HepG2 (cell line): Measurements from ENCODE around the gene ARHGAP45. TPM values are rescaled to one million over a fixed set of nuclear protein-coding genes. Genes with fewer than 3 reads are reported as not detected.

Experiments
- CREBL2 ChIP-seq: sonication (generic); formaldehyde crosslinking; IDR thresholded peaks from 2 replicates; pipeline ENCODE4 v1.8.1; 2023; ENCODE audit warnings: missing genetic modification reagents, mild to moderate bottlenecking, borderline replicate concordance
- EED ChIP-seq: sonication (generic); formaldehyde crosslinking; IDR thresholded peaks from 2 replicates; pipeline ENCODE4 v1.5.0; 2020; ENCODE audit warnings: mild to moderate bottlenecking, missing genetic modification reagents
- ESRRA ChIP-seq: sonication (generic); formaldehyde crosslinking; IDR thresholded peaks from 2 replicates; pipeline ENCODE4 v1.5.1; 2020; ENCODE audit warnings: mild to moderate bottlenecking, low read depth, missing genetic modification reagents
- ETV6 ChIP-seq: sonication (generic); formaldehyde crosslinking; conservative IDR thresholded peaks from 2 replicates; pipeline ENCODE4 v1.4.0; 2020; ENCODE audit warnings: missing genetic modification reagents
- NCOA2 ChIP-seq: sonication (generic); formaldehyde crosslinking; IDR thresholded peaks from 2 replicates; pipeline ENCODE4 v1.8.0; 2022; ENCODE audit warnings: inconsistent platforms
- REST ChIP-seq, 2 experiments: IDR thresholded peaks; 2 replicates each; pipeline ENCODE4 v1.6.1; 2011 to 2012; ENCODE audit warnings: low read length in 2 of 2, borderline replicate concordance in 1 of 2, low read depth in 1 of 2, mild to moderate bottlenecking in 1 of 2, moderate library complexity in 1 of 2
- ZBTB7B ChIP-seq: sonication (generic); formaldehyde crosslinking; IDR thresholded peaks from 2 replicates; pipeline ENCODE4 v1.4.0; 2020; ENCODE audit warnings: missing genetic modification reagents
- ZNF296 ChIP-seq: sonication (generic); formaldehyde crosslinking; conservative IDR thresholded peaks from 2 replicates; pipeline ENCODE4 v1.5.0; 2020; ENCODE audit warnings: mild to moderate bottlenecking, missing genetic modification reagents
- ZNF431 ChIP-seq: sonication (generic); formaldehyde crosslinking; IDR thresholded peaks from 2 replicates; pipeline ENCODE4 v1.9.0; 2022; ENCODE audit warnings: missing genetic modification reagents, low read depth, mild to moderate bottlenecking, borderline replicate concordance
- ZNF557 ChIP-seq: sonication (generic); formaldehyde crosslinking; IDR thresholded peaks from 2 replicates; pipeline ENCODE4 v1.4.0; 2020; ENCODE audit warnings: missing genetic modification reagents
- ZNF747 ChIP-seq: sonication (generic); formaldehyde crosslinking; IDR thresholded peaks from 2 replicates; pipeline ENCODE4 v1.8.1; 2023; ENCODE audit warnings: missing genetic modification reagents, mild to moderate bottlenecking, borderline replicate concordance
- ZNF770 ChIP-seq: sonication (generic); formaldehyde crosslinking; IDR thresholded peaks from 2 replicates; pipeline ENCODE4 v1.5.0; 2020; ENCODE audit warnings: mild to moderate bottlenecking, missing genetic modification reagents
- ZNF816 ChIP-seq: sonication (generic); formaldehyde crosslinking; IDR thresholded peaks from 2 replicates; pipeline ENCODE4 v1.8.0; 2022; ENCODE audit warnings: missing genetic modification reagents, mild to moderate bottlenecking, borderline replicate concordance
- ZNF850 ChIP-seq: sonication (generic); formaldehyde crosslinking; conservative IDR thresholded peaks from 2 replicates; pipeline ENCODE4 v1.9.0; 2021; ENCODE audit warnings: mild to moderate bottlenecking, missing genetic modification reagents
- polyA plus RNA-seq, 8 experiments: library from polyadenylated mRNA; depleted of rRNA in 3 of 8; stranded (reverse) in 7 of 8; unstranded in 1 of 8; fragments of >200 nt; fragmentation: Illumina TruSeq in 4 of 8; extraction: Trizol in 4 of 8; gene quantifications; 2 replicates each; pipeline versions ENCODE4 v1.2.1 to v1.2.3, GENCODE V29; 2011 to 2016; ENCODE audit warnings: low read depth in 4 of 8, missing spikeins in 1 of 8, mixed read lengths in 1 of 8; ENCODE audit not compliant: insufficient read depth in 1 of 8
- total RNA-seq, 5 experiments: library from RNA; depleted of rRNA; stranded (reverse); fragments of >200 nt; fragmentation: Illumina TruSeq; extraction: Trizol; gene quantifications; 2 replicates each; pipeline ENCODE4 v1.2.3, GENCODE V29; 2016; ENCODE audit warnings: low read depth in 1 of 5
- TF ChIP-seq, protein P1 (sequence below): sonication (generic); formaldehyde crosslinking; IDR thresholded peaks from 2 replicates; pipeline ENCODE4 v1.9.0; 2021; ENCODE audit warnings: missing genetic modification reagents, mild to moderate bottlenecking, borderline replicate concordance
- TF ChIP-seq, protein P2 (sequence below): sonication (generic); formaldehyde crosslinking; IDR thresholded peaks from 2 replicates; pipeline ENCODE4; 2020; ENCODE audit warnings: missing genetic modification reagents, mild to moderate bottlenecking, borderline replicate concordance

ARHGAP45 gene
- total and polyA plus RNA-seq, 2 of the 13 experiments (the other 11 are each of a cell fraction or from before 2014, with no cell fraction given): 0.84 to 32.0 TPM

GRCh38 chr19:1113030-1113985 lies 46.3 kb downstream of the ARHGAP45 start (continued):
- TF ChIP-seq REST (IDR thresholded peaks at IDR 0.05; ENCODE audit: borderline replicate concordance in 1 of 2, low read depth in 1 of 2, low read length in 2 of 2): no peak
- peak; percentile 56 for TF ChIP-seq NCOA2 (CRISPR knock-in tag)
- TF ChIP-seq ETV6: no peak; the same call in 1 of the 2 replicates
- TF ChIP-seq EED (CRISPR knock-in tag): 0 out of 2 replicates have a peak, but pooled peaks have one; percentile 17
- TF ChIP-seq ZBTB7B (CRISPR knock-in tag): 0 out of 2 replicates have a peak, but pooled peaks have one; percentile 71
- TF ChIP-seq ZNF747: peak; percentile 68; the same call in 1 of the 2 replicates
- TF ChIP-seq ZNF557: no peak
- 0 out of 2 replicates have a peak, but pooled peaks have one; percentile 17 for TF ChIP-seq ZNF850
- TF ChIP-seq, protein P1, sequence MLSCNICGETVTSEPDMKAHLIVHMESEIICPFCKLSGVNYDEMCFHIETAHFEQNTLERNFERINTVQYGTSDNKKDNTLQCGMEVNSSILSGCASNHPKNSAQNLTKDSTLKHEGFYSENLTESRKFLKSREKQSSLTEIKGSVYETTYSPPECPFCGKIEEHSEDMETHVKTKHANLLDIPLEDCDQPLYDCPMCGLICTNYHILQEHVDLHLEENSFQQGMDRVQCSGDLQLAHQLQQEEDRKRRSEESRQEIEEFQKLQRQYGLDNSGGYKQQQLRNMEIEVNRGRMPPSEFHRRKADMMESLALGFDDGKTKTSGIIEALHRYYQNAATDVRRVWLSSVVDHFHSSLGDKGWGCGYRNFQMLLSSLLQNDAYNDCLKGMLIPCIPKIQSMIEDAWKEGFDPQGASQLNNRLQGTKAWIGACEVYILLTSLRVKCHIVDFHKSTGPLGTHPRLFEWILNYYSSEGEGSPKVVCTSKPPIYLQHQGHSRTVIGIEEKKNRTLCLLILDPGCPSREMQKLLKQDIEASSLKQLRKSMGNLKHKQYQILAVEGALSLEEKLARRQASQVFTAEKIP: no peak
- TF ChIP-seq ZNF816 (CRISPR knock-in tag): no peak
- TF ChIP-seq, protein P2, sequence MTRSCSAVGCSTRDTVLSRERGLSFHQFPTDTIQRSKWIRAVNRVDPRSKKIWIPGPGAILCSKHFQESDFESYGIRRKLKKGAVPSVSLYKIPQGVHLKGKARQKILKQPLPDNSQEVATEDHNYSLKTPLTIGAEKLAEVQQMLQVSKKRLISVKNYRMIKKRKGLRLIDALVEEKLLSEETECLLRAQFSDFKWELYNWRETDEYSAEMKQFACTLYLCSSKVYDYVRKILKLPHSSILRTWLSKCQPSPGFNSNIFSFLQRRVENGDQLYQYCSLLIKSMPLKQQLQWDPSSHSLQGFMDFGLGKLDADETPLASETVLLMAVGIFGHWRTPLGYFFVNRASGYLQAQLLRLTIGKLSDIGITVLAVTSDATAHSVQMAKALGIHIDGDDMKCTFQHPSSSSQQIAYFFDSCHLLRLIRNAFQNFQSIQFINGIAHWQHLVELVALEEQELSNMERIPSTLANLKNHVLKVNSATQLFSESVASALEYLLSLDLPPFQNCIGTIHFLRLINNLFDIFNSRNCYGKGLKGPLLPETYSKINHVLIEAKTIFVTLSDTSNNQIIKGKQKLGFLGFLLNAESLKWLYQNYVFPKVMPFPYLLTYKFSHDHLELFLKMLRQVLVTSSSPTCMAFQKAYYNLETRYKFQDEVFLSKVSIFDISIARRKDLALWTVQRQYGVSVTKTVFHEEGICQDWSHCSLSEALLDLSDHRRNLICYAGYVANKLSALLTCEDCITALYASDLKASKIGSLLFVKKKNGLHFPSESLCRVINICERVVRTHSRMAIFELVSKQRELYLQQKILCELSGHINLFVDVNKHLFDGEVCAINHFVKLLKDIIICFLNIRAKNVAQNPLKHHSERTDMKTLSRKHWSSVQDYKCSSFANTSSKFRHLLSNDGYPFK: peak; percentile 51; the same call in 1 of the 2 replicates
- 0 out of 2 replicates have a peak, but pooled peaks have one; percentile 3 for TF ChIP-seq CREBL2
- TF ChIP-seq ZNF770: peak; percentile 61; the same call in 1 of the 2 replicates
- 0 out of 2 replicates have a peak, but pooled peaks have one; percentile 37 for TF ChIP-seq ZNF431 (CRISPR knock-in tag)
- peak; percentile 72 for TF ChIP-seq ESRRA
- TF ChIP-seq ZNF296: 0 out of 2 replicates have a peak, but pooled peaks have one; percentile 9
